GM18870 (cell line): ENCODE results near the gene PELI1.
A peak's percentile ranks its signal among the peaks of the same experiment; 100 is the strongest.
"Not testable (repeated sequence)": the region's sequence is repeated elsewhere in the genome, so short reads cannot be mapped to it uniquely, and the experiment has no call there.

Source experiments
- ATAC-seq: cut with Tn5 transposase; IDR thresholded peaks from one replicate; pipeline ENCODE4 v1.9.1; 2021; ENCODE audit warnings: moderate library complexity; ENCODE audit not compliant: unreplicated experiment

Gene PELI1

GRCh38 chr2:64124571-64124970, 19.6 kb downstream of the PELI1 start:
- ATAC-seq = no peak

- ATAC-seq = no peak
These were observed 20.1 kb downstream of the PELI1 start for GRCh38 chr2:64124168-64124567.

- ATAC-seq = no peak
These were observed 20.5 kb downstream of the PELI1 start for GRCh38 chr2:64123740-64124139.

GRCh38 chr2:64122358-64122757, 21.9 kb downstream of the PELI1 start:
- no peak for ATAC-seq

- ATAC-seq = no peak
These were observed 23.3 kb downstream of the PELI1 start for GRCh38 chr2:64120928-64121327.

- ATAC-seq = no peak
These were observed 24.2 kb downstream of the PELI1 start for GRCh38 chr2:64120008-64120407.

- ATAC-seq = no peak
These were observed 24.9 kb downstream of the PELI1 start for GRCh38 chr2:64119369-64119768.

GRCh38 chr2:64115808-64116598, 28.2 kb downstream of the PELI1 start:
- no peak for ATAC-seq

GRCh38 chr2:64114912-64115277, 29.3 kb downstream of the PELI1 start:
- peak; percentile 43 for ATAC-seq

- peak; percentile 45 for ATAC-seq
These were observed 29.9 kb downstream of the PELI1 start for GRCh38 chr2:64114063-64114911.

- ATAC-seq = no peak
These were observed 32.2 kb downstream of the PELI1 start for GRCh38 chr2:64112016-64112415.

GRCh38 chr2:64111426-64111825, 32.8 kb downstream of the PELI1 start:
- ATAC-seq = no peak

GRCh38 chr2:64108666-64109241, 35.5 kb downstream of the PELI1 start:
- ATAC-seq = no peak

- no peak for ATAC-seq
These were observed 37.7 kb downstream of the PELI1 start for GRCh38 chr2:64106481-64106880.

- ATAC-seq = peak; percentile 37
These were observed 38.4 kb downstream of the PELI1 start for GRCh38 chr2:64105670-64106461.

GRCh38 chr2:64104933-64105332, 39.3 kb downstream of the PELI1 start:
- ATAC-seq = no peak

- ATAC-seq = not testable (repeated sequence)
These were observed 41.5 kb downstream of the PELI1 start for GRCh38 chr2:64102736-64103135.

- peak; percentile 57 for ATAC-seq
These were observed 43.1 kb downstream of the PELI1 start for GRCh38 chr2:64101141-64101591.

GRCh38 chr2:64100584-64100983, 43.6 kb downstream of the PELI1 start:
- not testable (repeated sequence) for ATAC-seq

GRCh38 chr2:64094663-64095382, 49.4 kb downstream of the PELI1 start:
- ATAC-seq = no peak
